Kidney (tissue), 14 donors: ENCODE measurements around the gene BMF. TPM values are rescaled to one million over a fixed set of nuclear protein-coding genes. Genes with fewer than 3 reads are reported as not detected.

Source experiments
- DNase-seq, 5 donors: peaks; one replicate each; pipeline ENCODE4 v3.0.0-alpha.2; 2013 to 2020
- FAIRE-seq: peaks from 2 replicates; lab custom pipeline; 2012; peaks lifted over from hg19 to GRCh38; lab: Jason Lieb, UNC
- H3K27ac ChIP-seq, 2 donors: one replicate each; pipeline ENCODE4 v1.7.0; 2013; ENCODE audit warnings: low read depth in 2 of 2, low read length in 2 of 2, inconsistent platforms in 1 of 2
- H3K27me3 ChIP-seq: one replicate; pipeline ENCODE4 v1.7.1; 2013; ENCODE audit warnings: low read length, inconsistent platforms; ENCODE audit not compliant: control insufficient read depth, insufficient read depth
- H3K36me3 ChIP-seq, 3 donors: one replicate each; pipeline versions ENCODE4 v1.7.0 to v1.7.1; 2013; ENCODE audit warnings: low read length in 3 of 3, control low read depth in 1 of 3, inconsistent platforms in 1 of 3; ENCODE audit not compliant: insufficient read depth in 3 of 3, control insufficient read depth in 2 of 3
- H3K4me1 ChIP-seq, 3 donors: one replicate each; pipeline versions ENCODE4 v1.7.0 to v1.7.1; 2013; ENCODE audit warnings: low read length in 3 of 3, inconsistent platforms in 1 of 3, low read depth in 1 of 3; ENCODE audit not compliant: control insufficient read depth in 2 of 3, insufficient read depth in 2 of 3
- H3K4me3 ChIP-seq, 3 donors: one replicate each; pipeline versions ENCODE4 v1.7.0 to v1.8.1; 2013; ENCODE audit warnings: low read length in 3 of 3, control low read depth in 1 of 3, inconsistent platforms in 1 of 3
- H3K9ac ChIP-seq, 3 donors: one replicate each; pipeline versions ENCODE4 v1.7.0 to v1.7.1; 2013; ENCODE audit warnings: low read length in 3 of 3, control low read depth in 1 of 3, inconsistent platforms in 1 of 3
- H3K9me3 ChIP-seq, 3 donors: one replicate each; pipeline versions ENCODE4 v1.7.0 to v1.7.1; 2013; ENCODE audit warnings: low read length in 3 of 3, control low read depth in 1 of 3, inconsistent platforms in 1 of 3; ENCODE audit not compliant: control insufficient read depth in 2 of 3, insufficient read depth in 1 of 3
- intact Hi-C: fragments of 100-400 bp; cut with DNase I; formaldehyde crosslinking; loops from one replicate; pipeline ENCODE4 v1.11.1; 2022
- polyA plus RNA-seq: library from polyadenylated mRNA; stranded (reverse); fragments of 350-450 nt; fragmentation: Illumina TruSeq; extraction: RNeasy Lipid Tissue Mini Kit (QIAGEN cat#74804); gene quantifications from one replicate; pipeline ENCODE4 v1.2.3, GENCODE V29; 2014; ENCODE audit warnings: low read depth, low replicate concordance; ENCODE audit not compliant: insufficient read depth
- total RNA-seq: library from RNA; stranded (reverse); fragmentation: NEBNext Ultra II Directional; extraction: Animal tissue kit (Norgen Biotek cat#: 25700); gene quantifications from one replicate; pipeline ENCODE4 v1.2.1, GENCODE V29; 2021
- TF ChIP-seq, protein P1 (sequence below): IDR thresholded peaks from 3 replicates; pipeline ENCODE4 v1.5.1; 2012; ENCODE audit warnings: mild to moderate bottlenecking, moderate library complexity, borderline replicate concordance; ENCODE audit not compliant: insufficient read depth; ENCODE audit errors: extremely low read depth
- donor health status: control.
- donor health status: control.
- donor health status: control.
- donor health status: control.
- donor health status: control.
- donor health status: DM: yes; HTN: yes; CAD: no.
- donor health status: Normal renal cell carcinoma (clear cell type).

BMF gene
- total and polyA plus RNA-seq, 2 donors from 2014 or later: 3.6 to 19.7 TPM

DNA sequence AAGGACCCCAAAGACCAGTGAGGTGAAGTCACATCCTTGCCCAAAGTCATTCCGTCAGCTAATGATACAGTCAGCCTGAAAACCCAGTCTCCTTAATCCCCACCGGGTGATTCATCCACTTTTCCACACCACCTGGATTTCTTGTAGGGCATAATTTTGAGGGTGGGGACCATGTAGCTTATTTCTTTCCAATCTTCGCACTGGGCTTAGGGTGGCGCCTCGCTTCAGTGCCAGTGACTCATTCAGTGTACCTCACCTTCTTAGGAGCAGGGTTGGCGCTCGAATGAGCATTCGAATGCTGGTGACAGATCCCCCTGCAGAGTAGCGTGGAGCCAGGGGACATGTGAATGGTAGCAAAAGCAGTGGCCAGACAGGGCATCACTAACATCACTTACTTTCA lies 24.0 kb downstream of the BMF start:
- Histone ChIP-seq H3K4me1 (peaks cover 3 to 40% (median 37%) of the 10 kb centered on the region in 3 donors), H3K27me3 (no peaks in the 10 kb centered on the region), H3K27ac (no peak overlapping the region), H3K9me3 (no peaks in the 10 kb centered on the region), H3K36me3 (no peaks in the 10 kb centered on the region), H3K4me3 (no peak overlapping the region), H3K9ac (no peak overlapping the region)
- no peak for DNase-seq
- intact Hi-C loops: no loop called here
- no peak for FAIRE-seq
- TF ChIP-seq, protein P1, sequence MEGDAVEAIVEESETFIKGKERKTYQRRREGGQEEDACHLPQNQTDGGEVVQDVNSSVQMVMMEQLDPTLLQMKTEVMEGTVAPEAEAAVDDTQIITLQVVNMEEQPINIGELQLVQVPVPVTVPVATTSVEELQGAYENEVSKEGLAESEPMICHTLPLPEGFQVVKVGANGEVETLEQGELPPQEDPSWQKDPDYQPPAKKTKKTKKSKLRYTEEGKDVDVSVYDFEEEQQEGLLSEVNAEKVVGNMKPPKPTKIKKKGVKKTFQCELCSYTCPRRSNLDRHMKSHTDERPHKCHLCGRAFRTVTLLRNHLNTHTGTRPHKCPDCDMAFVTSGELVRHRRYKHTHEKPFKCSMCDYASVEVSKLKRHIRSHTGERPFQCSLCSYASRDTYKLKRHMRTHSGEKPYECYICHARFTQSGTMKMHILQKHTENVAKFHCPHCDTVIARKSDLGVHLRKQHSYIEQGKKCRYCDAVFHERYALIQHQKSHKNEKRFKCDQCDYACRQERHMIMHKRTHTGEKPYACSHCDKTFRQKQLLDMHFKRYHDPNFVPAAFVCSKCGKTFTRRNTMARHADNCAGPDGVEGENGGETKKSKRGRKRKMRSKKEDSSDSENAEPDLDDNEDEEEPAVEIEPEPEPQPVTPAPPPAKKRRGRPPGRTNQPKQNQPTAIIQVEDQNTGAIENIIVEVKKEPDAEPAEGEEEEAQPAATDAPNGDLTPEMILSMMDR: no peak

DNA sequence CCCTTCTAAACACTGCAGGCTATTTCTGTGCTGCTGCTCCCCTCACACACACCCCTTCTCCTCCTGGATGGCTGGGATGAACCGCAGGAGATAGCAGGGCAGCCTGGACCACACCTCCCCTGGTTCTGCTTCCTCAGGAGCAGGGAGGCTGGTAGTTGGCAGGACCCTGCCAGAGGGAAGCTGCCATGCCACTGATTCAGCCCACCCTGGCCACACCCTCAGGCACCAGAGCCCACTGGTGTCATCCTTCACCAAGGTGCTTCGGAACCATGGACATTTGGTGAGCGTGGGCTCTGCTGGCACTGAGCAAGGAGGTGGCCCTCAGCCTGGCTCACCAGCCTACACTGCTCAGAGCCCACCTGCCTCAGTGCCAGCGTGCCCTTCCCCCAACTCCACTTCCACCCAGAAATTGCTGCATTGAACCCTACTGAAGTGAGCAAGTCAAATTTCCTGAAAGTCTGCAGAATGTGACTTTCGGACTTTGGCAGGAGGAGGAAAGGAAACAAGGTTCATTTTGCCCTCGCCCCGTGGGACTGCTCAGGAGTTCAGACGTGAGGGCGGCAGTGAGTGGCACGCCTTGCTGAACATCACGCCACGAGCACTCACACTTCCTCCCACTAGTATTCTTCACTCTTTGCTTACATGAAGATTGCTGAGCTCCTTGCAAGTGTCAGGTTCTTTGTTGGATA lies 26.3 kb downstream of the BMF start:
- H3K9me3 ChIP-seq: no peaks in the 10 kb centered on the region
- H3K4me3 ChIP-seq: peak overlapping the region; percentile 12 to 61 (median 47)
- intact Hi-C loops: no loop called here
- H3K4me1 ChIP-seq: peaks cover 3 to 25% (median 21%) of the 10 kb centered on the region in 3 donors
- H3K27me3 ChIP-seq: no peaks in the 10 kb centered on the region
- peak overlapping the region; percentile 84 to 87 for H3K27ac ChIP-seq
- peak overlapping the region in 2 of 3 donors; percentile 50 to 53 for H3K9ac ChIP-seq
- no peak for FAIRE-seq
- no peaks in the 10 kb centered on the region for H3K36me3 ChIP-seq
- peak in 3 of 5 donors; percentile 52 to 62 (median 53) for DNase-seq
- TF ChIP-seq, protein P1: no peak

DNA sequence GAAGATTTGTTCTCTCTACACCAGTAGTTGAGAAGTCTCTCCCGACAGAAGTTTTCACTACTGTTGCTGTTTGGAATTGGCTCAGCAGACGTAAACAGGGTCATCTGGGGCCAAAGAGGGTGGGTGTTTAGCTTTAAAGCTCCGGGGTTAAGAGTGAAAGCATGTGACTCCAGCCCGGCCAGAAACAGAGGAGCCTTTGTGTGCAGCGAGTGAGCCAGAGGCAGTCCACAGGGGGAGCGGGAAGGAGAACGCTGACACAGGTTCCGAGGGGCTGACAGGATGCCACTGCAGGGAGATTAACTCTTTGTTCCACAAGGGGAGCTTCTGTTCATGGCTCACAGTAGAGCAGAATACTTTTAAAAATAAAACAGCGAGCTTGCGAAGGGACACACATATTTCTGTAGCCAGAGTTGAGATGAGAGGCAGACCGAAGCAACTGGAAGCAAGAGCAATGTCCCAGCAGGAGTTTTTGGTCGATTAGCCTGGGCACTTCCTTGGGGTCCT lies 26.9 kb downstream of the BMF start:
- H3K27me3 ChIP-seq: no peaks in the 10 kb centered on the region
- peak; percentile 84 to 93 (median 89) for DNase-seq
- TF ChIP-seq, protein P1: no peak
- H3K27ac ChIP-seq: peak overlapping the region; percentile 84 to 87
- H3K9me3 ChIP-seq: no peaks in the 10 kb centered on the region
- H3K4me3 ChIP-seq: peak overlapping the region; percentile 42 to 61 (median 47)
- peak overlapping the region in 2 of 3 donors; percentile 50 to 53 for H3K9ac ChIP-seq
- no peak for FAIRE-seq
- peaks cover 3 to 25% (median 21%) of the 10 kb centered on the region in 3 donors for H3K4me1 ChIP-seq
- intact Hi-C loops: no loop called here
- H3K36me3 ChIP-seq: no peaks in the 10 kb centered on the region
